Uterus (tissue), 2 donors: Measurements from ENCODE around the gene GNAT1.

Source experiments
- POLR2A ChIP-seq, 2 donors: fragments of 450-650 bp; IDR thresholded peaks; one replicate each; pipeline ENCODE4 v1.6.1; 2016; ENCODE audit warnings: antibody characterized with exemption in 2 of 2, mild to moderate bottlenecking in 1 of 2, moderate library complexity in 1 of 2
- TF ChIP-seq, protein P1 (sequence below), 4 experiments: fragments of 200-600 bp in 2 of 4; fragments of 450-650 bp in 2 of 4; sonication (generic) in 2 of 4; IDR thresholded peaks; one replicate each; pipeline ENCODE4 v1.5.1; 2016 to 2019; ENCODE audit warnings: antibody characterized with exemption in 4 of 4, mild to moderate bottlenecking in 2 of 4, moderate library complexity in 1 of 4

DNA sequence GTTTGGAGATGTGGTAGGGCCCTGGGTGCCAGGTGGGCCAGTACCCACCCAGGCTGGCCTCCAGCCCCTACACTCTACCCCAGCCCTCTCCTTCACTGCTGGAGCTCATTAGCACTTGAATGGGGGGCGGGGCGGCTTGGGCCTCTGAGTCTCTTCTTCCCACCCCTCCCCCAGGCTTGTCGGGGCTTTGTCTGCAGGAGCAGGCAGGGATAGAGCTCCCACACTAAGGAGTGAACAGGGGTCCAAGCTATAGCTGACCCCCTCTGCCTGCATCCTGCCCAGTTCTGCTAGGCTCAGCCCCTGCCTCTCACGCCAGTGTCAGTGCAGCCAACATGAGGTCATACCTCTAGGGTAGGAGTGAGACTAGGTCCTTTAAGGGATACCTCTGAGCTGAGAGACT is 49.8 kb downstream of the GNAT1 start:
- TF ChIP-seq, protein P1, sequence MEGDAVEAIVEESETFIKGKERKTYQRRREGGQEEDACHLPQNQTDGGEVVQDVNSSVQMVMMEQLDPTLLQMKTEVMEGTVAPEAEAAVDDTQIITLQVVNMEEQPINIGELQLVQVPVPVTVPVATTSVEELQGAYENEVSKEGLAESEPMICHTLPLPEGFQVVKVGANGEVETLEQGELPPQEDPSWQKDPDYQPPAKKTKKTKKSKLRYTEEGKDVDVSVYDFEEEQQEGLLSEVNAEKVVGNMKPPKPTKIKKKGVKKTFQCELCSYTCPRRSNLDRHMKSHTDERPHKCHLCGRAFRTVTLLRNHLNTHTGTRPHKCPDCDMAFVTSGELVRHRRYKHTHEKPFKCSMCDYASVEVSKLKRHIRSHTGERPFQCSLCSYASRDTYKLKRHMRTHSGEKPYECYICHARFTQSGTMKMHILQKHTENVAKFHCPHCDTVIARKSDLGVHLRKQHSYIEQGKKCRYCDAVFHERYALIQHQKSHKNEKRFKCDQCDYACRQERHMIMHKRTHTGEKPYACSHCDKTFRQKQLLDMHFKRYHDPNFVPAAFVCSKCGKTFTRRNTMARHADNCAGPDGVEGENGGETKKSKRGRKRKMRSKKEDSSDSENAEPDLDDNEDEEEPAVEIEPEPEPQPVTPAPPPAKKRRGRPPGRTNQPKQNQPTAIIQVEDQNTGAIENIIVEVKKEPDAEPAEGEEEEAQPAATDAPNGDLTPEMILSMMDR (IDR thresholded peaks at IDR 0.05): no peak
- no peak for TF ChIP-seq POLR2A (IDR thresholded peaks at IDR 0.05)
